ENCODE measurements around the gene SPRED3. TPM values are rescaled to one million over a fixed set of nuclear protein-coding genes. Genes with fewer than 3 reads are reported as not detected.
A peak's percentile ranks its signal among the peaks of the same experiment; 100 is the strongest.

The SPRED3 gene
- total and polyA plus RNA-seq, 2 of the 8 experiments (the other 6 are each of a cell fraction or from before 2014, with no cell fraction given) = 8.1 to 10.3 TPM

- Histone ChIP-seq H2BK120ac (replicated peaks; ENCODE audit: low read depth, low read length) (peak overlapping the region; percentile 81), H3K27me3 (replicated peaks in 1 of 4; ENCODE audit: control insufficient read depth in 3 of 4, extremely low read depth in 1 of 4, insufficient read depth in 3 of 4, low read length in 3 of 4) (no peaks in the 10 kb centered on the region; a peak in 2 of 7 replicates), H4K5ac (ENCODE audit: insufficient read length, low read depth, low read length) (no peak overlapping the region), H3K36me3 (ENCODE audit: control insufficient read depth in 2 of 4, insufficient read depth in 4 of 4, low read length in 3 of 4) (peaks cover 2 to 14% (median 5%) of the 10 kb centered on the region in 4 experiments; a peak in 2 of 8 replicates), H2AK5ac (ENCODE audit: low read depth, low read length) (0 out of 2 replicates have a peak overlapping the region, but pooled peaks have one; percentile 41), H4K8ac (ENCODE audit: extremely low read depth, insufficient read depth, low read length) (peak overlapping the region; percentile 28; the same call in 1 of the 2 replicates), H3K79me2 (ENCODE audit: control insufficient read depth in 1 of 2, insufficient read depth in 2 of 2, low read length in 2 of 2) (peaks cover 0 to 7% of the 10 kb centered on the region in 2 experiments; a peak in 2 of 4 replicates), H2AFZ (ENCODE audit: low read length) (no peak overlapping the region), H2BK5ac (ENCODE audit: low read depth, low read length) (peak overlapping the region; percentile 86; the same call in 1 of the 2 replicates), H3K4me1 (replicated peaks in 1 of 4; ENCODE audit: control insufficient read depth in 3 of 4, insufficient read depth in 4 of 4, low read length in 3 of 4) (peaks cover 10 to 22% (median 14%) of the 10 kb centered on the region in 4 experiments), H3K23ac (ENCODE audit: insufficient read length) (no peak overlapping the region), H3K4ac (replicated peaks; ENCODE audit: insufficient read length, low read depth, low read length) (no peak overlapping the region), H4K20me1 (replicated peaks in 1 of 2; ENCODE audit: control insufficient read depth in 1 of 2, insufficient read depth in 2 of 2, low read length in 2 of 2) (peaks cover 0 to 3% of the 10 kb centered on the region in 2 experiments), H3K9me3 (ENCODE audit: insufficient read depth in 2 of 2, low read depth in 1 of 2, low read length in 1 of 2) (no peaks in the 10 kb centered on the region), H3K9ac (replicated peaks in 1 of 4; ENCODE audit: extremely low read depth in 1 of 4, low read depth in 3 of 4, low read length in 3 of 4) (peak overlapping the region in 1 of 4 experiments; percentile 34; a peak in 1 of 7 replicates), H4K91ac (replicated peaks; ENCODE audit: insufficient read length, low read length) (peak overlapping the region; percentile 99), H3K27ac (ENCODE audit: low read depth, low read length) (no peak overlapping the region), H3K23me2 (ENCODE audit: low read depth, low read length) (peaks cover 12% of the 10 kb centered on the region), H2BK15ac (ENCODE audit: low read length) (peak overlapping the region; percentile 66), H3K4me3 (ENCODE audit: extremely low read depth in 1 of 4, insufficient read depth in 2 of 4, low read depth in 3 of 4, low read length in 4 of 4) (peak overlapping the region; percentile 29 to 95 (median 68)), H2BK20ac (ENCODE audit: low read length) (no peak overlapping the region), H2BK12ac (ENCODE audit: low read depth, low read length) (peak overlapping the region; percentile 70; the same call in 1 of the 2 replicates), H3K4me2 (ENCODE audit: insufficient read depth in 1 of 2, low read depth in 2 of 2, low read length in 2 of 2) (peak overlapping the region; percentile 86 to 92), H3K79me1 (ENCODE audit: low read depth, low read length) (peaks cover 4% of the 10 kb centered on the region; the same call in 1 of the 2 replicates), H3K14ac (ENCODE audit: insufficient read length) (no peak overlapping the region), H3K56ac (replicated peaks; ENCODE audit: insufficient read length, low read depth, low read length) (no peak overlapping the region), H3K18ac (ENCODE audit: extremely low read depth, low read length) (no peak overlapping the region; the same call in none of the 2 replicates)
- CTCF ChIA-PET (ENCODE audit: partially characterized antibody) = interaction anchor here (0.6 to 0.8 kb wide), 2 partner anchors 24 to 79 kb away, joined by 3 read pairs; no protein-coding TSS in a partner anchor
- no peak for TF ChIP-seq CTBP2 (IDR thresholded peaks at IDR 0.05; ENCODE audit: borderline replicate concordance, insufficient read depth, insufficient read length, low read length)
- TF ChIP-seq EP300 (IDR thresholded peaks at IDR 0.05; ENCODE audit: borderline replicate concordance in 1 of 2, low read depth in 2 of 2, low read length in 2 of 2) = peak in 1 of 2 experiments; percentile 88; a peak in 1 of 3 replicates
- 58% methylated on average over 5 of the region's 22 CpGs; no CpG with 5 or more reads in 1 of the 2 experiments for WGBS, 2 experiments (ENCODE audit: extremely low coverage in 1 of 2, insufficient coverage in 1 of 2, insufficient read length in 1 of 2, insufficient replicate concordance in 2 of 2, low coverage in 1 of 2, low lambda C conversion rate in 2 of 2, missing lambda C conversion rate in 1 of 2)
- no peak for FAIRE-seq
- POLR2A ChIA-PET (ENCODE audit: partially characterized antibody) = interaction anchor here (0.6 to 4.3 kb wide), 7 partner anchors 11 to 165 kb away, joined by 3 to 38 read pairs (median 3); partner anchors contain the start of genes FAM98C, PSMD8 and RASGRP4
- no peak for DNase-seq (ENCODE audit: low read depth in 1 of 2, low spot score in 2 of 2)
These were observed 1.7 kb downstream of the SPRED3 start for GRCh38 chr19:38389957-38390924.
